Kidney (tissue), 14 donors: ENCODE results near the gene NTRK1. TPM values are rescaled to one million over a fixed set of nuclear protein-coding genes. Genes with fewer than 3 reads are reported as not detected.

Source experiments
- DNase-seq, 5 donors: peaks; one replicate each; pipeline ENCODE4 v3.0.0-alpha.2; 2013 to 2020
- FAIRE-seq: peaks from 2 replicates; lab custom pipeline; 2012; peaks lifted over from hg19 to GRCh38; lab: Jason Lieb, UNC
- H3K27ac ChIP-seq, 2 donors: one replicate each; pipeline ENCODE4 v1.7.0; 2013; ENCODE audit warnings: low read depth in 2 of 2, low read length in 2 of 2, inconsistent platforms in 1 of 2
- H3K27me3 ChIP-seq: one replicate; pipeline ENCODE4 v1.7.1; 2013; ENCODE audit warnings: low read length, inconsistent platforms; ENCODE audit not compliant: control insufficient read depth, insufficient read depth
- H3K36me3 ChIP-seq, 3 donors: one replicate each; pipeline versions ENCODE4 v1.7.0 to v1.7.1; 2013; ENCODE audit warnings: low read length in 3 of 3, control low read depth in 1 of 3, inconsistent platforms in 1 of 3; ENCODE audit not compliant: insufficient read depth in 3 of 3, control insufficient read depth in 2 of 3
- H3K4me1 ChIP-seq, 3 donors: one replicate each; pipeline versions ENCODE4 v1.7.0 to v1.7.1; 2013; ENCODE audit warnings: low read length in 3 of 3, inconsistent platforms in 1 of 3, low read depth in 1 of 3; ENCODE audit not compliant: control insufficient read depth in 2 of 3, insufficient read depth in 2 of 3
- H3K4me3 ChIP-seq, 3 donors: one replicate each; pipeline versions ENCODE4 v1.7.0 to v1.8.1; 2013; ENCODE audit warnings: low read length in 3 of 3, control low read depth in 1 of 3, inconsistent platforms in 1 of 3
- H3K9ac ChIP-seq, 3 donors: one replicate each; pipeline versions ENCODE4 v1.7.0 to v1.7.1; 2013; ENCODE audit warnings: low read length in 3 of 3, control low read depth in 1 of 3, inconsistent platforms in 1 of 3
- H3K9me3 ChIP-seq, 3 donors: one replicate each; pipeline versions ENCODE4 v1.7.0 to v1.7.1; 2013; ENCODE audit warnings: low read length in 3 of 3, control low read depth in 1 of 3, inconsistent platforms in 1 of 3; ENCODE audit not compliant: control insufficient read depth in 2 of 3, insufficient read depth in 1 of 3
- intact Hi-C: fragments of 100-400 bp; cut with DNase I; formaldehyde crosslinking; loops from one replicate; pipeline ENCODE4 v1.11.1; 2022
- polyA plus RNA-seq: library from polyadenylated mRNA; stranded (reverse); fragments of 350-450 nt; fragmentation: Illumina TruSeq; extraction: RNeasy Lipid Tissue Mini Kit (QIAGEN cat#74804); gene quantifications from one replicate; pipeline ENCODE4 v1.2.3, GENCODE V29; 2014; ENCODE audit warnings: low read depth, low replicate concordance; ENCODE audit not compliant: insufficient read depth
- total RNA-seq: library from RNA; stranded (reverse); fragmentation: NEBNext Ultra II Directional; extraction: Animal tissue kit (Norgen Biotek cat#: 25700); gene quantifications from one replicate; pipeline ENCODE4 v1.2.1, GENCODE V29; 2021
- TF ChIP-seq, protein P1 (sequence below): IDR thresholded peaks from 3 replicates; pipeline ENCODE4 v1.5.1; 2012; ENCODE audit warnings: mild to moderate bottlenecking, moderate library complexity, borderline replicate concordance; ENCODE audit not compliant: insufficient read depth; ENCODE audit errors: extremely low read depth
- donor health status: control.
- donor health status: control.
- donor health status: control.
- donor health status: control.
- donor health status: control.
- donor health status: DM: yes; HTN: yes; CAD: no.
- donor health status: Normal renal cell carcinoma (clear cell type).

Gene NTRK1
- total and polyA plus RNA-seq, 2 donors from 2014 or later, result 1.0 to 1.3 TPM

DNA sequence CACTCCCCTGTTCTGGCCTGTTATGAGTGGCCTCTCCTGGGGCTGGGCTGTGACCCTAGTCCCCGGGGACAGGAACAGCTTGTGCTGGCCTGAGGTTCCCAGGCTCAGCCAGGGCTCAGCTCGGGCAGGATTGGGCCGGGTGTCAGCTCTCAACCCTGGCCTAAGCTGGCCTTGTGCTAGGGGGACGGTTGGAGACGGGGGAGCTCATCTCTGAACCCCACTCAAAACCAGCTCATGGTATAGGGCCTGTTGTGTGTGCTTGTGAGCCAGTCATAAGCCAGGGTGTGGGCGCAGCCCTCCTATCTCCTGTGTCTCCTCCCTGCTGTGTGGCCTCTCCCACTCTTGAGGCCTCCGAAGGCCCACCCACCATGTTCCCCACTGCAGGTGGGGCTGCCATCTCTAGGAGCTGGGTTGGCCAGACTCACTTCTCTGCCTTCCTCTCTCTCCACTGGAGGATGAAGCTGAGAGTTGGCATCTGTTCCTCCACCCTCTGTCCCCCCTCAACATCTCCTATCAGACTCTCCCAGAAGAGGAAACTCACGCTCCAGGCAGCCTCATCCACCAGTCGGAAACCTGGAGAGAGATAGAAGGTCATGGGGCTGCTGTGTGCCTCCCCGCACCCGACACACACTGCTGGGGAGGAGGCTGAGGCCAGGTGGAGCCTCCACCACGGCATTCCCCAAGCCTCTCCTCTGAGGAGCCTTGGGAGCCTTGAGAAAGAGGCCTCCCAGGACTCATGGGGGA lies 34.2 kb downstream of the NTRK1 start:
- H3K36me3 ChIP-seq, result no peaks in the 10 kb centered on the region
- intact Hi-C loops, result no loop called here
- peaks cover 0 to 16% (median 4%) of the 10 kb centered on the region in 3 donors for H3K4me1 ChIP-seq
- peak in 2 of 5 donors; percentile 57 to 88 for DNase-seq
- TF ChIP-seq, protein P1, sequence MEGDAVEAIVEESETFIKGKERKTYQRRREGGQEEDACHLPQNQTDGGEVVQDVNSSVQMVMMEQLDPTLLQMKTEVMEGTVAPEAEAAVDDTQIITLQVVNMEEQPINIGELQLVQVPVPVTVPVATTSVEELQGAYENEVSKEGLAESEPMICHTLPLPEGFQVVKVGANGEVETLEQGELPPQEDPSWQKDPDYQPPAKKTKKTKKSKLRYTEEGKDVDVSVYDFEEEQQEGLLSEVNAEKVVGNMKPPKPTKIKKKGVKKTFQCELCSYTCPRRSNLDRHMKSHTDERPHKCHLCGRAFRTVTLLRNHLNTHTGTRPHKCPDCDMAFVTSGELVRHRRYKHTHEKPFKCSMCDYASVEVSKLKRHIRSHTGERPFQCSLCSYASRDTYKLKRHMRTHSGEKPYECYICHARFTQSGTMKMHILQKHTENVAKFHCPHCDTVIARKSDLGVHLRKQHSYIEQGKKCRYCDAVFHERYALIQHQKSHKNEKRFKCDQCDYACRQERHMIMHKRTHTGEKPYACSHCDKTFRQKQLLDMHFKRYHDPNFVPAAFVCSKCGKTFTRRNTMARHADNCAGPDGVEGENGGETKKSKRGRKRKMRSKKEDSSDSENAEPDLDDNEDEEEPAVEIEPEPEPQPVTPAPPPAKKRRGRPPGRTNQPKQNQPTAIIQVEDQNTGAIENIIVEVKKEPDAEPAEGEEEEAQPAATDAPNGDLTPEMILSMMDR, result no peak
- no peaks in the 10 kb centered on the region for H3K9me3 ChIP-seq
- H3K4me3 ChIP-seq, result peak overlapping the region in 1 of 3 donors; percentile 67
- FAIRE-seq, result no peak
- H3K27ac ChIP-seq, result peak overlapping the region; percentile 82 to 95
- peak overlapping the region in 2 of 3 donors; percentile 54 to 67 for H3K9ac ChIP-seq
- no peaks in the 10 kb centered on the region for H3K27me3 ChIP-seq

DNA sequence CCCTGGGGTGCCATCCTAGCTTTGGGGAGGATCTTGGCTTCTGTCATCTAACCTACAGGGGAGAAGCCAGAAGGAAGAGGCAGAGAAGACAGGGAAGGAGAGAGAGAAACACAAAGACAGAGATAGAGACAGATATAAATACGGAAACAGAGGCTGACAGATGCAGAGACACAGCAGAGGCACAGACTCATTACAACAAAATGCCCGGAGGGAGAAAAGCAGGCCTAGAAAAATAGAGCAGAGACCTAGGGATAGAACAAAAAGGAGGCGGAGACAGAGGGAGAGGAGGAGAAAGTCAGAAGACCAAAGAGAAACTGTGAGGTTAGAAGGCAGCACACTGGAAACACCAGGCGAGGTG lies 34.8 kb downstream of the NTRK1 start:
- intact Hi-C loops, result no loop called here

DNA sequence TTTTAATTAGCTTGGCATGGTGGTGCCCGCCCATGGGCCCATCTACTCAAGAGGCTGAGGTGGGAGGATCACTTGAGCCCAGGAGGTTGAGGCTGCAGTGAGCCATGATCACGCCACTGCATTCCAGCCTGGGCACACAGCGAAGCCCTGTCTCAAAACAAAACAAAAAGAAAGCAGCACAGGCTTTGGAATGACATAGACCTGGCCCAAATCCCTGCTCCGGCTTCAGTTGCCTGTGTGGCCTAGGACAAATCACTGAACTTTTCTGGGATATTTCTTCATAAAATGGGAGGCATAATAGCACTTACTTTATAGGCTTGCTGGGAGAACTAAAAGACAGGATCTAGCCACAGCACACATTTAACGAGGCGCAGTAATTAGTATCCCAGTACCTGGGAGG lies 35.3 kb downstream of the NTRK1 start:
- H3K9ac ChIP-seq, result no peak overlapping the region
- peaks cover 0 to 18% (median 4%) of the 10 kb centered on the region in 3 donors for H3K4me1 ChIP-seq
- FAIRE-seq (no peak), DNase-seq (peak in 1 of 5 donors; percentile 22)
- no peaks in the 10 kb centered on the region for H3K9me3 ChIP-seq
- TF ChIP-seq, protein P1, result no peak
- no peaks in the 10 kb centered on the region for H3K36me3 ChIP-seq
- H3K4me3 ChIP-seq, result no peak overlapping the region
- intact Hi-C loops, result no loop called here
- no peaks in the 10 kb centered on the region for H3K27me3 ChIP-seq
- H3K27ac ChIP-seq, result peak overlapping the region in 1 of 2 donors; percentile 95

More for the DNA sequence above, 34.8 kb downstream of the NTRK1 start:
- FAIRE-seq, result no peak
- H3K4me3 ChIP-seq, result peak overlapping the region in 1 of 3 donors; percentile 67
- H3K9ac ChIP-seq, result peak overlapping the region in 2 of 3 donors; percentile 29 to 61
- H3K36me3 ChIP-seq, result no peaks in the 10 kb centered on the region
- no peak for DNase-seq
- no peaks in the 10 kb centered on the region for H3K27me3 ChIP-seq
- TF ChIP-seq, protein P1, result no peak
- H3K9me3 ChIP-seq, result no peaks in the 10 kb centered on the region
- peak overlapping the region; percentile 82 to 95 for H3K27ac ChIP-seq
- H3K4me1 ChIP-seq, result peaks cover 0 to 18% (median 4%) of the 10 kb centered on the region in 3 donors
